Posterior cingulate gyrus (tissue), 11 donors: ENCODE results near the gene PRR20G.

Experiments used
- DNase-seq, 10 donors: peaks; one replicate each; pipeline versions ENCODE4 v3.0.0 to v3.0.0-alpha.2; 2020 to 2021; ENCODE audit warnings: mixed read lengths in 3 of 10
- intact Hi-C: fragments of 100-400 bp; cut with DNase I; formaldehyde crosslinking; loops from one replicate; pipeline ENCODE4 v1.15.1; 2023

The PRR20G gene

DNA sequence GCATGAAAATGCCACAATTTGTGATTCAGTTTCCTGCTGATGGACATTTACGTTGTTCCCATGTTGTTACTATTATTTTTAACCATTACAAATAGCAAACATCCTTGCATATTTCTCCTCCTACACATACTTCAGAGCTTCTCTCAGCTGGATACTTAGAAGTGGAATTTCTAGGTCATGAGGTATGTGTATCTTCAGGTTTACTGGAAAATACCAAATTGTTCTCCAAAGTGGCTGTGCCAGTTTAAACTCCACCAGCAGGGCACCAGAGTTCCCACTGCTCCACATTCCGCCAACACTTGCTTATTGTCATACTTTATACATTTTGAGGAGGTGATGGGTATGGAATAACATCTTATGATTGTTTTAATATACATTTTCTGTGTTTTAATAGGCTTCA is 49.2 kb downstream of the PRR20G start:
- no peak for DNase-seq
- intact Hi-C loops: no loop called here

DNA sequence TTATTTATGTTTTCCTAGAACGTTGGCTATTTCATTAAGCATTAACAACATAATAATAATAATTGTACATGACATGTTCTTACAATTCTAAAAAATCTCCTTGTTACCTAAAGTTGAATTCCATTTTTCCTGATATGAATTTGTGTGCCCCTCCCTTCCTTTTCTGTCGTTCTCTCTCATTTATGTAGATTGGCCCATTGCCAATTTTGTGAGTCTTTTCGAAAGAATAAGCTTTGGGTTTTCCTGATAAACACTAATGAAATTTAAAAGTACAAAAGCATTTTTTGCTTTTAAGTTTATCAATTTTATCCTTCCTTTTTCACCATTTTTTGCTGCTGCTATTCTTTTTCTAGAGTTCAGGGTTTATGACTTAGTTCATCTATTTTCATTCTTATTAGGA is 50.0 kb downstream of the PRR20G start:
- intact Hi-C loops: no loop called here
- DNase-seq: no peak

DNA sequence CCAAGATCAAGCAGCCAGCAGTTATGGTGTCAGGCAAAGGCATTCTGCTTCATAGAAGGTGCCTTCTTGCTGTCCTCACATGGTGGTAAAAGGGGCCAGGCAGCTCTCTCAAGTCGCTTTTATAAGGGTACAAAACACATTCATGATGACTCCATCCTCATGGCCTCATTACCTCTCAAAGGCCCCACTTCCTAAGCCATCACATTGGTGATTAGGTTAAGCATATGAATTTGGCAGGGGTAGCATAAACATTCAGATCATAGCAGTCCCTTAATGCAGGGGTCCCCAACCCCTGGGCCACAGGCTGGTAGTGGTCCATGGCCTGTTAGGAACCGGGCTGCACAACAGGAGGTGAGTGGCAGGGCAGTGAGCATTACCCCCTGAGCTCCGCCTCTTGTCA is 52.1 kb downstream of the PRR20G start:
- intact Hi-C loops: no loop called here
- no peak for DNase-seq

DNA sequence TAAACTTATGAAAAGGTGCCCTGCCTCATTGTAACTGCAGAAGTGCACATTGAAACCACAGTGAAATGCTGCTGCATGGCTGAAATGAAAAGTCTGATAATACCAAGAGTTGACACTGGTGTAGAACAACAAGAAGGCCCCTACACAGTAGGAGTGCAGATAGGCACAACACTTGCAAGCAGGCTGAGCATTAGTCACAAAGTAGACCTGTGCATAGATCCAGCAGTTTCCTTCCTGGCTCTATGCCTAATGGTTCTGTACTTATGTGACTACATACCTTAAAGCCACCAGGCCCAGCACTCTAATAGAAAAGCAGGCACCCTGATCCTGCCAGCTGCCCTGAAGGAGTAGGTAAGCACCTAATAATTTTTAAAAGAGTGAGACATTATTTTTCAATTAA is 53.1 kb downstream of the PRR20G start:
- no peak for DNase-seq
- intact Hi-C loops: no loop called here
